ACC112 (cell line): ENCODE data around the gene TRIM66.

Source experiments
- H2AFZ ChIP-seq: fragments of 200-600 bp; sonication (generic); one replicate; pipeline ENCODE4 v1.6.0; 2017; ENCODE audit warnings: antibody characterized with exemption, low read length; ENCODE audit not compliant: unreplicated experiment
- H3K27ac ChIP-seq: fragments of 200-600 bp; sonication (generic); 2 replicates; pipeline ENCODE4 v1.5.1; 2014; ENCODE audit warnings: low read depth, mild to moderate bottlenecking, antibody characterized with exemption, low read length, moderate library complexity
- H3K27me3 ChIP-seq: fragments of 200-600 bp; sonication (generic); 2 replicates; pipeline ENCODE4 v1.6.1; 2014; ENCODE audit warnings: mild to moderate bottlenecking, antibody characterized with exemption, low read length, moderate library complexity, mixed read lengths; ENCODE audit not compliant: insufficient read depth
- H3K36me3 ChIP-seq: fragments of 200-600 bp; sonication (generic); 2 replicates; pipeline ENCODE4 v1.6.1; 2016; ENCODE audit warnings: mild to moderate bottlenecking, antibody characterized with exemption, low read length, moderate library complexity, mixed read lengths; ENCODE audit not compliant: insufficient read depth
- H3K4me1 ChIP-seq: fragments of 200-600 bp; sonication (generic); one replicate; pipeline ENCODE4 v1.6.1; 2016; ENCODE audit warnings: low read length, mixed read lengths; ENCODE audit not compliant: insufficient read depth, unreplicated experiment, control insufficient read depth
- H3K4me3 ChIP-seq: fragments of 200-600 bp; sonication (generic); 2 replicates; pipeline ENCODE4 v1.5.1; 2014; ENCODE audit warnings: mild to moderate bottlenecking, low read depth, low read length
- H3K79me2 ChIP-seq: fragments of 200-600 bp; sonication (generic); one replicate; pipeline ENCODE4 v1.6.0; 2016; ENCODE audit warnings: low read length; ENCODE audit not compliant: control insufficient read depth, unreplicated experiment, insufficient read depth

Gene TRIM66

DNA sequence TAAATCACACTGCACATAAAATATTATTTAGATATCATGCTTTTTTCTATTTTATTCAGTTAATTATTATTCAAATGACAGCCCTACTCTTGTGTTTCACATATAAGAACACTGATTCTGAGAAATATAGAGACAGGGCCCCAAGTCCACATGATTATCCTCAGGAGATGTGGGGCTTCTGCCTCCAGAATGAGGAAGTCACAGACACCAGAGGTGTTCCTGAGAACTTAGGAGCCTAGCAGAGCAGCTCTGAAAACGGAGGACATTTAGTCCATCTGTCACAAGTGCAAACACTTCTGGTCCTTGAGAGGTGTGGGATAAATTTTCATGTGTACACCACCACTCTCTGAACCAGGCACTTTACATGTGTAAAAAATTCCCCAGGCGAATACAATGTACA, 26.2 kb downstream of the TRIM66 start:
- Histone ChIP-seq H3K27me3 (no peaks in the 10 kb centered on the region), H2AFZ (no peak overlapping the region), H3K4me1 (peaks cover 10% of the 10 kb centered on the region), H3K79me2 (no peaks in the 10 kb centered on the region), H3K36me3 (no peaks in the 10 kb centered on the region), H3K27ac (no peak overlapping the region), H3K4me3 (no peak overlapping the region)

DNA sequence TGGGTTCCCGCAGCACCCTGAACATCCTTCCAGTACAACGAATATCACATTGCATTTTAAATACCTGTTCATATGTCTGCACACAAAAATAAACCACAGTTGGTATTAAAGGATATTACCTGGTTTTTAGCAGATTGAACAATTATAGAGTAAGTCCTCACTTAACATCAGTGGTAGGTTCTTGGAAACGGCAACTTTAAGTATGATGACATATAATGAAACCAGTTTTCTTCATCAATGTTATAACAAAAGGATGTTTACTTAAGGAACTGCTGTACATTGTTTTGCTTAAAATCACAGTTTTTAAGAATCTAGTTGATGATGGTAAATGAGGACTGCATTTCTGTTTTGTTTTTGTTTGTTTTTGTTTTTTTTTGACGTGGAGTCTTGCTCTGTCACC, 28.0 kb downstream of the TRIM66 start:
- H3K36me3 ChIP-seq: no peaks in the 10 kb centered on the region
- no peak overlapping the region for H2AFZ ChIP-seq
- no peak overlapping the region for H3K27ac ChIP-seq
- peaks cover 15% of the 10 kb centered on the region for H3K4me1 ChIP-seq
- H3K4me3 ChIP-seq: no peak overlapping the region
- H3K27me3 ChIP-seq: no peaks in the 10 kb centered on the region
- H3K79me2 ChIP-seq: no peaks in the 10 kb centered on the region

DNA sequence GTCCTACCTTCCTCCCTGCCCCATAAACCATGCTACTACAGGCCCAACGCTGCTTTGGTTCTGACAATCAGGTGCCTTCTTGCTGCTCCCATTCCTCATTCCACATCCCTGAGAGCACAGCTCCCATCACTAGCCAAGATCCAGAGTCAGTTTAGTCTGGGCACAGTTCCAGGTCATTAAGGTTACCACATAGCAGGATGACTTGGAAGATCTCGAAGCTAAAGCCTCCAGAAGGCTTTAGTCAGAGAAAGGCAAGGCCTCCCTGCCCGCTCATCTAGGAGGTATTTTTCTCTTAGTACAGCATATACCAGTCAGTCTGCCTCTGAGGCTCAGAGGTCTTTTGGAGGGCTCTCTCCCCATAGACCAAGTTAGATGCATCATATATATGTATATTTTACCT, 30.3 kb downstream of the TRIM66 start:
- peaks cover 17% of the 10 kb centered on the region for H3K4me1 ChIP-seq
- H2AFZ ChIP-seq: no peak overlapping the region
- H3K27ac ChIP-seq: peak overlapping the region; percentile 17; the same call in 1 of the 2 replicates
- H3K27me3 ChIP-seq: no peaks in the 10 kb centered on the region
- no peak overlapping the region for H3K4me3 ChIP-seq
- H3K79me2 ChIP-seq: no peaks in the 10 kb centered on the region
- H3K36me3 ChIP-seq: peaks cover 7% of the 10 kb centered on the region; the same call in 1 of the 2 replicates

DNA sequence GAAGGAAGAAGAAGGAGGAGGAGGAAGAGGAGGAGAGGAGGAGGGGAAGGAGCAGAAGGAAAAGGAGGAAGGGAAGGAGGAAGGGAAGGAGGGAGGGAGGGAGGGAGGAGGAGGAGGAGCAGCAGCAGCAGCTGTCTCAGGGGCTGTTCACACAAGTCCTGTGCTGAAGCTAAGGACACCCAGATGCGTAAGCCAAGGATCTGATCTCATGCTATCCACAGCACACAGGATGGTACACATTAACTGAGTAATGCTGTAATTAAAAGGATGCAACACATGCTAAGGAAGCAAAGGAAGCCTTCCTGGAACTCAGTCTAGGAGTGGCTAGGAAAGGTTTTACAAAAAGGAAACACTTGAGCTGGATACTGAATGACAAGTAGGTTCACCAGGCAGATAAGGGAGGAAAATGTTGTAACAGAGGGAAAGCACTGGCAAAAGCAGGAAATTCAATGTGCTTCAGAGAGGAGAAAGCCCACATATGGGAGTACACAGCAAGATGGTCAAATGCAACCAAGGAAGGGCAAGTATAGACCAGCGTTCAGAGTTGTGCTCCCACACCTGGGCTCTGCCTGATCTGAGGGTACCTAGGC, 32.0 kb downstream of the TRIM66 start:
- H3K79me2 ChIP-seq: no peaks in the 10 kb centered on the region
- no peak overlapping the region for H3K4me3 ChIP-seq
- H3K36me3 ChIP-seq: peaks cover 17% of the 10 kb centered on the region
- no peak overlapping the region for H2AFZ ChIP-seq
- peaks cover 17% of the 10 kb centered on the region for H3K4me1 ChIP-seq
- H3K27me3 ChIP-seq: no peaks in the 10 kb centered on the region
- H3K27ac ChIP-seq: no peak overlapping the region

DNA sequence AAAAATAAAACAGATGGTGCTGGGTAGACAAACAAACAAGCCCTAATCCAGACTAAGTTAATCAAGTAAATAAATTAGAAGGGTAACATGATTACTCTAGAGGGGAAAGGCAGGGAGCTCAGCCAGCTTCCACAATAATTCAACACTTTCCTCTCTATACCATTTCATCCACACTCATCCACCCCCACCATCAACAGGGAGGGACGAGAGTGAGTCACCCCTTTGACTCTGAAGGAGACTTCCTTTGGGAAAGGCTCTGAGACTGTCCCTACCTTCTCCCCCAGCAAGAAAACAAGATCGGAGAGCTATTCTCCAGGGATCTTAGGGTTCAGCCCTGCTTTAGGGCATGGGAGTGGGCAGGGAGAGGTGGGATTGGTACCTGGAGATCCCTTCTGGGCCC, 33.1 kb downstream of the TRIM66 start:
- Histone ChIP-seq H3K4me1 (peaks cover 17% of the 10 kb centered on the region), H3K36me3 (peaks cover 20% of the 10 kb centered on the region), H3K79me2 (no peaks in the 10 kb centered on the region), H3K27ac (no peak overlapping the region), H3K4me3 (no peak overlapping the region), H3K27me3 (no peaks in the 10 kb centered on the region), H2AFZ (no peak overlapping the region)

DNA sequence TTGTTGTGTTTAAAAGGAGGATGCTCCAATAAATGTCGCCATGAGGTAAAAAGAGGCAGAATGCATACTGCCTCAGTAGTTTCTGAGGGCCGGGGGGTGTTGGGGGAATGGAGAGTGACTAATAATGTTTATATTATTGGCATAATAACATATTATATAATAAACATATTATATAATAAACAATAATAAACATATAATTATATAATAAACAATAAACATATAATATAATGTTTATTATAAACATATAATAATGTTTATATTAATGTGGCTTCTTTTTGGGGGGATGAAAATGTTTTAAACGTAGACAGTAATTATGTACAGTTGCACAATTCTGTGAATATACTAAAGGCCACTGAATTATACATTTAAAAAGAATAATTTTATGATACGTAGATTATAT, 35.6 kb downstream of the TRIM66 start:
- no peak overlapping the region for H3K4me3 ChIP-seq

DNA sequence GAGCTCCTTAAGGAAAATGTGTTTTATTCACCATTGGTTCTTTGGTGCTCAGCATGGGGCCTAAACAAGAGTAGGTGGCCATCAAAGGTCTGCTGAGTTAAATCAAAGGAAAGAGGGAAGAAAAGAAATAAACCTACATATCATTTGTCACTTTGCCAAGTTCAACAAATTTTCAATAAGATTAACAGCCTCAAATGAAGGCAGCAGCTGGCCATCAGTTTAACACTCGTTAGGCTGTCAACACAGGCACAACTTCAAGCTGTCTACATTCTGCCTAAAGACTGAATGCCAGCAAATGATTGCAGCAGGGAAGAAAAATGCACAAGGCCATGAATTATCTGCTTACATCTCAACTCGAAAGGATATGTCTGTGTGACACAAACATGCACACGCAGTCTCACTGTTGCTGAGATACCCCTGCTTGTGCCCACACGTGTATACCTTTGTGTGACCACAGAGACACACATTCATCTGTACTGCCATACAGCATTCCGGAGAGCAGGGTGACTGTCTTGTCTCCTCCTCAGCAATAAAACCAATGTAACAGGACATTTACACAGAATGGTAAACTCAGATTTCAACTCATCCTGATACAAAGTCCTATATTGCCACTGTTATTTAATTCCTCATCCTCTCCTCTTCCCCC, 40.1 kb downstream of the TRIM66 start:
- H3K27me3 ChIP-seq: no peaks in the 10 kb centered on the region
- peaks cover 23% of the 10 kb centered on the region for H3K36me3 ChIP-seq
- H3K4me3 ChIP-seq: no peak overlapping the region
- no peaks in the 10 kb centered on the region for H3K79me2 ChIP-seq
- no peaks in the 10 kb centered on the region for H3K4me1 ChIP-seq
- H2AFZ ChIP-seq: no peak overlapping the region
- H3K27ac ChIP-seq: no peak overlapping the region

More for the DNA sequence above, 35.6 kb downstream of the TRIM66 start:
- H3K79me2 ChIP-seq: no peaks in the 10 kb centered on the region
- H3K4me1 ChIP-seq: peaks cover 8% of the 10 kb centered on the region
- no peak overlapping the region for H2AFZ ChIP-seq
- H3K27ac ChIP-seq: no peak overlapping the region
- peaks cover 20% of the 10 kb centered on the region for H3K36me3 ChIP-seq
- no peaks in the 10 kb centered on the region for H3K27me3 ChIP-seq

DNA sequence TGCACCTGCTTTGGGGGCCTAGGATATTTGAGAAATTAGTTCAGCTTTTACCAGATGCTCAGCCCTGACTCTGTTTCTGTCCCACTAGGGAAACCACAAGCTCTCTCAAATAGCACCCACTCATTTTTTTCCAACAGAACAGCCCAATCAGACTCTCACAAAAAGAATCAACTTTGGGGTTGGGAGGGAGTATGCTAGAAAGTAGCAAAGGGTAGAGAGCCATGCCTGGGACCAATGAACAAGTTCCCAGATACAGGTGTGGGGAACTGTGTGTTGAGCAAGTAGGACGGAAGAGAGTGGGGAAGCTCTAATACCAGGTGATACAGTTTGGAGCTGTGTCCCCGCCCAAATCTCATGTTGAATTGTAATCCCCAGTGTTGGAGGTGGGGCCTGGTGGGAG, 41.1 kb downstream of the TRIM66 start:
- H3K27me3 ChIP-seq: no peaks in the 10 kb centered on the region
- no peak overlapping the region for H3K27ac ChIP-seq
- peaks cover 27% of the 10 kb centered on the region for H3K36me3 ChIP-seq
- no peaks in the 10 kb centered on the region for H3K79me2 ChIP-seq
- no peak overlapping the region for H3K4me3 ChIP-seq
- H3K4me1 ChIP-seq: no peaks in the 10 kb centered on the region
- H2AFZ ChIP-seq: no peak overlapping the region

DNA sequence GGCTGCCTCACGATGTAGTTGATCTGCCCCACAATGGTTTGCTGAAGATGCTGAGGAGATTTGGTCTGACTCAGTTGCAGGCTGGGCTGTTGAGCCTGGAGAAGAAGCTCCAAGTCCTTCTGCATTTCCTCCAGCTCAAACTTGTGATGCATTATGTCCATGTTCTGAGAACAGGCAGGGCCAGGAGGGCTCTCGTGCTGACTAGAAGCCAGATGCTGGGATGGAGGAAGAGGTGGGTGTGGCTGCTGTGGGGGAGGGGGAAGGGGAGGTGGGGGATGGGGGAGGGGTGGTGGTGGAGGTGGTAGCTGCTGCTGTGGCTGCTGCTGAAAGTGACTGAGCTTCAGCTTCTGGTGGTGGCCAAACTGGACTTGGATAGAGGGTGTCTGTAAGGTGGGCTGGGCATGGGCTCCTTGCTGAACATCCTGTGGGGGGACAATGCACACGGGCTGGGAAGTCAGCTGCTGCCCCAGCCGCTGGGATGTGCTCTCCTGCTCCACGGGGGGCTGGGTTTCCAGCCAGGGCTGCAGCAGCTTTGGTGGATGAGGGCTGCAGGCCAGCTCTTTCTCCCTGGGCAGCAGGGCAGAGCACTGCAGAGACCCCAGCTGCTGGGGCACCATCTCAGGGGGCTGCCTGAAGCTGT, 42.1 kb downstream of the TRIM66 start:
- Histone ChIP-seq H3K27me3 (no peaks in the 10 kb centered on the region), H3K4me1 (no peaks in the 10 kb centered on the region), H3K27ac (no peak overlapping the region), H3K4me3 (no peak overlapping the region), H2AFZ (no peak overlapping the region), H3K79me2 (no peaks in the 10 kb centered on the region), H3K36me3 (peaks cover 28% of the 10 kb centered on the region)

DNA sequence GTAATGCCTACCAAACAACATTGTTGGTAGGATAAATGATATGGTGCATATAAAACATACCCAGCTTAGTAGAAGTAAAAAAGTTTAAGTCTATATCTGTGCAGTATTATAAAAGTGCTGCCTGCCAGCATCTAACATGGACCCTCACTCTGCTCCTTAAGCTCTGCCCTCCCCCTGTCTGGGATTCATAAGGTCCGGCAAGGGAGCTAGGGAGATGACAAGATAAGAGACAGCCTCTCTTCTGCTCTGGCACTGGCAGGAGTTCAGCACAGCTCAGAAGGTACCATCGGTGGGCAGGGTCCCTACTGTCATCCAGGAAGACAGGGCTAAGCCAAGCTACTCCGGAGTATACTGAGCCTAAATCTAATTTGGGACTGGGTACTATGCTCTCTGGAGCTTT, 42.8 kb downstream of the TRIM66 start:
- peaks cover 31% of the 10 kb centered on the region for H3K36me3 ChIP-seq
- no peak overlapping the region for H3K27ac ChIP-seq
- no peaks in the 10 kb centered on the region for H3K4me1 ChIP-seq
- no peak overlapping the region for H2AFZ ChIP-seq
- no peak overlapping the region for H3K4me3 ChIP-seq
- no peaks in the 10 kb centered on the region for H3K27me3 ChIP-seq
- no peaks in the 10 kb centered on the region for H3K79me2 ChIP-seq

DNA sequence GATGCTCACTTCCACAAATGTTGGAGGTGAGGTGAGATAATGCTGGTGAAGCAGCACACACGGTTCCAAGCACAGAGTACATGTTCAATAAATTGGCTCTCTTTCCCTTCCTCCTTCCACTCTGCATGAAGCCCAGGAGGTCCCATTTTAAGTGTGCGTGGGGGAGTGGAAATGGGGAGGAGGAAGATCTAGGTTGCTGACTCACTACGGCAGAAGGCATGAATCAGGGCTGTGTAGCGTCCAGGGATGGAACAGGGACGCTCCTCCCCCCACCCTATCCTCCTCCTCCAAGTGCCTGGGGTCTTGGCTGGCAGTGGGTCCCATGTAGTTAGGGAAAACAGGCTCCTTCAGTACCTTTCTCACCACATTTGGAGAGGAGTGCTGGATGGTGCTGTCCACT, 44.2 kb downstream of the TRIM66 start:
- Histone ChIP-seq H2AFZ (no peak overlapping the region), H3K4me3 (no peak overlapping the region), H3K36me3 (peaks cover 34% of the 10 kb centered on the region), H3K4me1 (no peaks in the 10 kb centered on the region), H3K27me3 (no peaks in the 10 kb centered on the region), H3K27ac (no peak overlapping the region), H3K79me2 (no peaks in the 10 kb centered on the region)
